Measurements from ENCODE around the gene PRICKLE1.

The PRICKLE1 gene

DNA sequence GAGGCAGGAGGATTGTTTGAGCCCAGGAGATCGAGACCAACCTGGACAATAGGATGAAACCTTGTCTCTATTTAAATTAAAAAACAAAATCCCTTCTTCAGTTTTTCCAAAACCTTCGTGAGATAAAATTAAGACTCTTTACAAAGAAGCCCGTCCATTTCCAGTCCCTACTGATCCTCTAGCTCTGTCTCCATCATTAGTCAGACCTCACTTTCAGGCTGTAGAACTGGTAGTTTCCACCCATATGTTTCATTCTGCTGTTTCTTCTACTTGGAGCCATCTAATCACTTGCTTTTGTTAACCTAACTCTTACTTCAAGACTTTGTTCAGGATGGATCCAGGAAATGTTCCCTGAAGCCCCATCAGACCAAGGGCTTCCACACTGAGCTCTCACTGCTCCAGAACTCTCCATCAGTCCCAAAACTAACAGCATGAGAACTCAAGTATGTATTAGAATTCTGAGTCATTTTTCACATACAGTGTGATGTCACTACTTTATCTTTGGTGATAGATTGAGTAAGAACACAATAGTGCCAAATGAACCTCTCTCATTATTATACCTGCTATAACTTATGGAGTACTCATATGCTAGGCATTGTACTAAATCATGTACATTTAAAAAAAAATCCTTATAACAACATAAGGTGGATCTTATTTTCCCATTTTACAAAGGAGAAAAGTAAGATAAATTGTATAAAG lies 90.8 kb downstream of the PRICKLE1 start:
- no peak overlapping the region for H3K4me3 ChIP-seq (ENCODE audit: low read length, poor library complexity, severe bottlenecking)
- H4K20me1 ChIP-seq (ENCODE audit: insufficient read depth, low read length, poor library complexity, severe bottlenecking): no peaks in the 10 kb centered on the region
- H3K9me2 ChIP-seq (replicated peaks; ENCODE audit: low read depth, low read length): no peaks in the 10 kb centered on the region
- no peak overlapping the region for H3K9ac ChIP-seq (ENCODE audit: low read depth, low read length, poor library complexity, severe bottlenecking)
- no peak overlapping the region for H2AFZ ChIP-seq (ENCODE audit: low read length)
- no peaks in the 10 kb centered on the region for H3K36me3 ChIP-seq (ENCODE audit: insufficient read depth, low read length)
- H3K79me2 ChIP-seq (ENCODE audit: insufficient read depth, low read length): no peaks in the 10 kb centered on the region
- TF ChIP-seq, protein P1, sequence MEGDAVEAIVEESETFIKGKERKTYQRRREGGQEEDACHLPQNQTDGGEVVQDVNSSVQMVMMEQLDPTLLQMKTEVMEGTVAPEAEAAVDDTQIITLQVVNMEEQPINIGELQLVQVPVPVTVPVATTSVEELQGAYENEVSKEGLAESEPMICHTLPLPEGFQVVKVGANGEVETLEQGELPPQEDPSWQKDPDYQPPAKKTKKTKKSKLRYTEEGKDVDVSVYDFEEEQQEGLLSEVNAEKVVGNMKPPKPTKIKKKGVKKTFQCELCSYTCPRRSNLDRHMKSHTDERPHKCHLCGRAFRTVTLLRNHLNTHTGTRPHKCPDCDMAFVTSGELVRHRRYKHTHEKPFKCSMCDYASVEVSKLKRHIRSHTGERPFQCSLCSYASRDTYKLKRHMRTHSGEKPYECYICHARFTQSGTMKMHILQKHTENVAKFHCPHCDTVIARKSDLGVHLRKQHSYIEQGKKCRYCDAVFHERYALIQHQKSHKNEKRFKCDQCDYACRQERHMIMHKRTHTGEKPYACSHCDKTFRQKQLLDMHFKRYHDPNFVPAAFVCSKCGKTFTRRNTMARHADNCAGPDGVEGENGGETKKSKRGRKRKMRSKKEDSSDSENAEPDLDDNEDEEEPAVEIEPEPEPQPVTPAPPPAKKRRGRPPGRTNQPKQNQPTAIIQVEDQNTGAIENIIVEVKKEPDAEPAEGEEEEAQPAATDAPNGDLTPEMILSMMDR (conservative IDR thresholded peaks at IDR 0.05; ENCODE audit: low read length): no peak
- no peak for TF ChIP-seq EZH2phosphoT487 (IDR thresholded peaks at IDR 0.05; ENCODE audit: borderline replicate concordance)
- no peaks in the 10 kb centered on the region for H3K9me3 ChIP-seq (ENCODE audit: insufficient read depth, low read depth, low read length)
- H3K4me1 ChIP-seq (ENCODE audit: insufficient read depth, low read length, poor library complexity, severe bottlenecking): no peaks in the 10 kb centered on the region
- H3K27me3 ChIP-seq (ENCODE audit: insufficient read depth, low read length, poor library complexity, severe bottlenecking): no peaks in the 10 kb centered on the region
- no peaks in the 10 kb centered on the region for H3F3A ChIP-seq (ENCODE audit: low read depth)
- no peak overlapping the region for H3K4me2 ChIP-seq (ENCODE audit: low read depth, low read length, poor library complexity, severe bottlenecking)

DNA sequence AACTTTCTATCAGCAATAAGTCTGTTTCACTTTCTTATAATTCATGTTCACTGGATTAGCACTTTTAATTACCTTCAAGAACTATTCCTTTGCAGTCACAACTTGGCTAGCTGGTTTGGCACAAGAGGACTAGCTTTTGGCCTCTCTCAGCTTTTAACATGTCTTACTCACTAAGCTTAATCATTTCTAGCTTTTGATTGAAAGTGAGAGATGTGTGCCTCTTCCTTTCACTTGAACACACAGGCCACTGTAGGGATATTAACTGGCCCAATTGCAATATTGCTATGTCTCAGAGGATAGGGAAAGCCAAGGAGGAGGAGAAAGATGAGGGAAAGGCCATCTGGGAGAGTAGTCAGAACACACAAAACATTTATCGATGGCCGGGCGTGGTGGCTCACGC lies 92.7 kb downstream of the PRICKLE1 start:
- H3K4me3 ChIP-seq (ENCODE audit: low read length, poor library complexity, severe bottlenecking): no peak overlapping the region
- no peak overlapping the region for H3K9ac ChIP-seq (ENCODE audit: low read depth, low read length, poor library complexity, severe bottlenecking)
- no peaks in the 10 kb centered on the region for H3K9me2 ChIP-seq (replicated peaks; ENCODE audit: low read depth, low read length)
- no peaks in the 10 kb centered on the region for H3K9me3 ChIP-seq (ENCODE audit: insufficient read depth, low read depth, low read length)
- no peaks in the 10 kb centered on the region for H3K27me3 ChIP-seq (ENCODE audit: insufficient read depth, low read length, poor library complexity, severe bottlenecking)
- TF ChIP-seq, protein P1 (conservative IDR thresholded peaks at IDR 0.05; ENCODE audit: low read length): no peak
- TF ChIP-seq EZH2phosphoT487 (IDR thresholded peaks at IDR 0.05; ENCODE audit: borderline replicate concordance): no peak
- no peaks in the 10 kb centered on the region for H3K79me2 ChIP-seq (ENCODE audit: insufficient read depth, low read length)
- H3K4me1 ChIP-seq (ENCODE audit: insufficient read depth, low read length, poor library complexity, severe bottlenecking): no peaks in the 10 kb centered on the region
- no peaks in the 10 kb centered on the region for H4K20me1 ChIP-seq (ENCODE audit: insufficient read depth, low read length, poor library complexity, severe bottlenecking)
- H3F3A ChIP-seq (ENCODE audit: low read depth): no peaks in the 10 kb centered on the region
- no peaks in the 10 kb centered on the region for H3K36me3 ChIP-seq (ENCODE audit: insufficient read depth, low read length)
- no peak overlapping the region for H2AFZ ChIP-seq (ENCODE audit: low read length)
- no peak overlapping the region for H3K4me2 ChIP-seq (ENCODE audit: low read depth, low read length, poor library complexity, severe bottlenecking)

DNA sequence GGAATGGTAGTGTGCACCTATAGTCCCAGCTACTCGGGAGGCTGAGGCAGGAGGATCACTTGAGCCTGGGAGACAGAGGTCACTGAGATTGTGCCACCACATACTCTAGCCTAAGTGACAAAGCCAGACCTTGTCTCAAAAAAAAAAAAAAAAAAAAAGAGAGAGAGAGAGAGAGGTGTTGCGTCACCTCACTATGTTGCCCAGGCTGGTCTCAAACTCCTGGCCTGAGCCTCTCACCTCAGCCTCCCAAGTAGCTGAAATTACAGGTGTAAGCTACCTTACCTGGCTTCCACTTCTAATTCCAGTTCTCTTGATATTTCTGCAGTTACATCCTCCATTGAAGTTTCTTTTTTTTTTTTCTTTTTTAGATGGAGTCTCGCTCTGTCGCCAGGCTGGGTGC lies 94.3 kb downstream of the PRICKLE1 start:
- Histone ChIP-seq H3K4me1 (ENCODE audit: insufficient read depth, low read length, poor library complexity, severe bottlenecking) (no peaks in the 10 kb centered on the region), H3K4me2 (ENCODE audit: low read depth, low read length, poor library complexity, severe bottlenecking) (no peak overlapping the region), H3K9me2 (replicated peaks; ENCODE audit: low read depth, low read length) (no peaks in the 10 kb centered on the region), H3K9ac (ENCODE audit: low read depth, low read length, poor library complexity, severe bottlenecking) (no peak overlapping the region), H2AFZ (ENCODE audit: low read length) (no peak overlapping the region), H3K9me3 (ENCODE audit: insufficient read depth, low read depth, low read length) (no peaks in the 10 kb centered on the region), H3K36me3 (ENCODE audit: insufficient read depth, low read length) (no peaks in the 10 kb centered on the region), H3K4me3 (ENCODE audit: low read length, poor library complexity, severe bottlenecking) (no peak overlapping the region), H3K79me2 (ENCODE audit: insufficient read depth, low read length) (no peaks in the 10 kb centered on the region), H3F3A (ENCODE audit: low read depth) (no peaks in the 10 kb centered on the region), H3K27me3 (ENCODE audit: insufficient read depth, low read length, poor library complexity, severe bottlenecking) (no peaks in the 10 kb centered on the region), H4K20me1 (ENCODE audit: insufficient read depth, low read length, poor library complexity, severe bottlenecking) (no peaks in the 10 kb centered on the region)
- TF ChIP-seq, protein P1 (conservative IDR thresholded peaks at IDR 0.05; ENCODE audit: low read length): no peak
- no peak for TF ChIP-seq EZH2phosphoT487 (IDR thresholded peaks at IDR 0.05; ENCODE audit: borderline replicate concordance)

Data from Loucy (cell line).